Spleen (tissue), 11 donors: ENCODE data around the gene C1orf174. TPM values are rescaled to one million over a fixed set of nuclear protein-coding genes. Genes with fewer than 3 reads are reported as not detected.

Experiments used
- DNase-seq: peaks from one replicate; pipeline ENCODE4 v3.0.0-alpha.2; 2020
- H3K27ac ChIP-seq, 8 donors: fragments of 200-600 bp; sonication (generic) in 7 of 8; 1 replicate in 4 of 8; 2 replicates in 4 of 8; pipeline versions ENCODE4 v1.5.0 to v1.8.0; 2016 to 2021; ENCODE audit warnings: inconsistent platforms in 4 of 8, mild to moderate bottlenecking in 4 of 8, moderate library complexity in 1 of 8
- H3K27me3 ChIP-seq, 7 donors: fragments of 200-600 bp; sonication (generic) in 6 of 7; replicated peaks in 1 of 7; 1 replicate in 4 of 7; 2 replicates in 3 of 7; pipeline versions ENCODE4 v1.5.0 to v1.8.0; 2016 to 2021; ENCODE audit warnings: inconsistent platforms in 3 of 7, mild to moderate bottlenecking in 1 of 7
- H3K36me3 ChIP-seq, 6 donors: fragments of 200-600 bp; sonication (generic) in 5 of 6; 1 replicate in 4 of 6; 2 replicates in 2 of 6; pipeline versions ENCODE4 v1.5.0 to v1.8.0; 2016 to 2021; ENCODE audit warnings: inconsistent platforms in 2 of 6
- H3K4me1 ChIP-seq, 6 donors: fragments of 200-600 bp; sonication (generic) in 5 of 6; 1 replicate in 3 of 6; 2 replicates in 3 of 6; pipeline versions ENCODE4 v1.5.0 to v1.8.0; 2016 to 2021; ENCODE audit warnings: inconsistent platforms in 3 of 6
- H3K4me3 ChIP-seq, 8 donors: fragments of 200-600 bp; sonication (generic) in 7 of 8; 1 replicate in 4 of 8; 2 replicates in 4 of 8; pipeline versions ENCODE4 v1.5.0 to v1.8.0; 2016 to 2021; ENCODE audit warnings: inconsistent platforms in 4 of 8, mild to moderate bottlenecking in 4 of 8, moderate library complexity in 2 of 8
- H3K9me3 ChIP-seq, 8 donors: fragments of 200-600 bp; sonication (generic) in 7 of 8; 1 replicate in 4 of 8; 2 replicates in 4 of 8; pipeline versions ENCODE4 v1.5.0 to v1.8.0; 2016 to 2021; ENCODE audit warnings: inconsistent platforms in 4 of 8
- POLR2A ChIP-seq, 3 donors: fragments of 450-650 bp; IDR thresholded peaks; one replicate each; pipeline ENCODE4 v1.5.1; 2017; ENCODE audit warnings: antibody characterized with exemption in 3 of 3, mild to moderate bottlenecking in 1 of 3
- POLR2AphosphoS5 ChIP-seq, 3 donors: sonication (generic); formaldehyde crosslinking; IDR thresholded peaks; one replicate each; pipeline ENCODE4 v1.5.1; 2017; ENCODE audit warnings: antibody characterized with exemption in 3 of 3
- WGBS, 5 donors: extraction: QIAGEN DNeasy Blood & Tissue Kit in 3 of 5; methylation state at CpG; one replicate each; pipeline versions ENCODE4 v1.1.5 to v1.1.7; 2013 to 2018; 5-methylcytosine and 5-hydroxymethylcytosine counted together
- intact Hi-C: fragments of 100-400 bp; cut with DNase I; formaldehyde crosslinking; loops from one replicate; pipeline ENCODE4 v1.15.0; 2023; ENCODE audit warnings: low total_unique reads
- polyA plus RNA-seq, 3 donors: library from polyadenylated mRNA; stranded (reverse); fragments of 200-250 nt; gene quantifications; one replicate each; pipeline ENCODE4 v1.2.1, GENCODE V29; 2013
- total RNA-seq, 7 donors: library from RNA; depleted of rRNA in 3 of 7; stranded (reverse); fragments of >200 nt in 3 of 7; fragmentation: NEBNext Ultra II Directional in 4 of 7; extraction: Animal tissue kit (Norgen Biotek cat#: 25700) in 4 of 7; gene quantifications; one replicate each; pipeline versions ENCODE4 v1.1.0 to v1.2.1, GENCODE V29; 2016 to 2021
- TF ChIP-seq, protein P1 (sequence below), 11 experiments: fragments of 200-600 bp in 7 of 11; fragments of 450-650 bp in 4 of 11; sonication (generic) in 4 of 11; IDR thresholded peaks in 8 of 11; conservative IDR thresholded peaks in 3 of 11; 1 replicate in 7 of 11; 2 replicates in 4 of 11; pipeline versions ENCODE4 v1.4.0 to v1.8.0; 2016 to 2021; ENCODE audit warnings: antibody characterized with exemption in 11 of 11, inconsistent platforms in 4 of 11, mild to moderate bottlenecking in 1 of 11
- donor health status: healthy with polysubstance abuse.
- donor health status: DM: no; HTN: no; CAD: no; lungs with moderate emphysema.
- donor health status: DM: no; HTN: no; CAD: no.
- donor health status: Bipolar disorder and iron deficiency.
- donor health status: healthy.
- donor health status: DM: no; HTN: no; CAD: no.
- donor health status: DM: yes; HTN: yes; CAD: no.

The C1orf174 gene
- total and polyA plus RNA-seq, 10 donors: 14.9 to 34.5 (median 21.8) TPM

DNA sequence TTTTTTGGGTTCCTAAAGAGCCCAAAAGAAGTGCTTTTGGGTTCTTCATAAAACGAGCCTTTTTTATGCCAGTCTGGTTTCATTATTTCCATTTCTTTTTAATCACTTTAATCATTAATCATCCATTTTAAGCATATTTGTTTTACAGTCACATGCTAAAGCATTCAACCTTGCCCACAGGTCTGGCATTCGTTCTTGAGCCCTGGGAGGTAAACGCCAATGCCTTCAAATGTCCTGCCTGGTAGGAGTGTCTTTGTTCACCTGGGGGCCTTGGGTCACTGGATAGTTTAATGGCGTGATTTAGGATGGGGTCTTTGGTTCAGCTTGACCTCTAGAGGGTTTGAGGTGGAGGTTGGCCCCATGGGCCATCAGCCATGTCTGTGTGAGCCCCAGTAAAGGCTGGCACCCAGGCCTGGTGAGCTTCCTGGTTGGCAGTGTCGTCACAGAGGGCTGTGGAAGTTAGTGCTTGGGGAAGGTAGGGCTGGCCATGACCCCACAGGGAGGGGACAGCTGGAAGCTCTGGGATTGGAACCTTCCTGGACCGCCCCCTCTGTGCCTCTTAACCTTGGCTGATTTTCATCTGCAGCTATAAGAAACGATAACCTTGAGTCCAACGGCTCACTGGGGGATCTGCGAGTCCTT, 20.2 kb downstream of the C1orf174 start:
- peaks cover 0 to 10% (median 0%) of the 10 kb centered on the region in 6 donors for H3K4me1 ChIP-seq
- intact Hi-C loops: no loop called here
- H3K4me3 ChIP-seq: no peak overlapping the region
- DNase-seq: peak; percentile 45
- no peak overlapping the region for H3K27ac ChIP-seq
- WGBS, 5 donors: 73 to 88% (median 80%) methylated on average over 6 to 9 of the region's 9 CpGs
- H3K27me3 ChIP-seq: no peaks in the 10 kb centered on the region
- H3K9me3 ChIP-seq: peaks cover 0 to 15% (median 12%) of the 10 kb centered on the region in 8 donors
- no peak for TF ChIP-seq POLR2AphosphoS5 (IDR thresholded peaks at IDR 0.05)
- TF ChIP-seq, protein P1, sequence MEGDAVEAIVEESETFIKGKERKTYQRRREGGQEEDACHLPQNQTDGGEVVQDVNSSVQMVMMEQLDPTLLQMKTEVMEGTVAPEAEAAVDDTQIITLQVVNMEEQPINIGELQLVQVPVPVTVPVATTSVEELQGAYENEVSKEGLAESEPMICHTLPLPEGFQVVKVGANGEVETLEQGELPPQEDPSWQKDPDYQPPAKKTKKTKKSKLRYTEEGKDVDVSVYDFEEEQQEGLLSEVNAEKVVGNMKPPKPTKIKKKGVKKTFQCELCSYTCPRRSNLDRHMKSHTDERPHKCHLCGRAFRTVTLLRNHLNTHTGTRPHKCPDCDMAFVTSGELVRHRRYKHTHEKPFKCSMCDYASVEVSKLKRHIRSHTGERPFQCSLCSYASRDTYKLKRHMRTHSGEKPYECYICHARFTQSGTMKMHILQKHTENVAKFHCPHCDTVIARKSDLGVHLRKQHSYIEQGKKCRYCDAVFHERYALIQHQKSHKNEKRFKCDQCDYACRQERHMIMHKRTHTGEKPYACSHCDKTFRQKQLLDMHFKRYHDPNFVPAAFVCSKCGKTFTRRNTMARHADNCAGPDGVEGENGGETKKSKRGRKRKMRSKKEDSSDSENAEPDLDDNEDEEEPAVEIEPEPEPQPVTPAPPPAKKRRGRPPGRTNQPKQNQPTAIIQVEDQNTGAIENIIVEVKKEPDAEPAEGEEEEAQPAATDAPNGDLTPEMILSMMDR (IDR thresholded peaks at IDR 0.05 in 8 of 11, conservative IDR thresholded peaks at IDR 0.05 in 3 of 11): no peak
- TF ChIP-seq POLR2A (IDR thresholded peaks at IDR 0.05): no peak
- H3K36me3 ChIP-seq: peaks cover 0 to 85% (median 48%) of the 10 kb centered on the region in 6 donors

DNA sequence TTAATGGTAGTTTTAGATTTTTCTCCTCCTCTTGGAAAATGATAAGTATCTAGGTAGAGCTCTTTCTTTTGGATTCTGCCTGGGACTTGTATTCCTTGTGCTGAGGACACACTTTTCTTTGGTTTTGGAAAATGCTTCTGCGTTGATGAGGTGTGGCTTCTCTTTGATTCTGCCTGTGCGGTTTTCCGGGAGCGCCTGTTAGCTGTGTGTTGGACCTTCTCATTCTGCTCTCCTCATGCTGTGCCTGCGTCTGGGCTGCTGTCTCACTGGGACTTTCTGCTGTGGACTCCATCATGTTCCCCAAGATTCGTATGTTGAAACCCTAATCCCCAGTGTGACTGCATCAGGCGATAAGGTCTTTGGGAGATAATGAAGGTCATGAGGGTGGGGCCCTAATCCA, 21.0 kb downstream of the C1orf174 start:
- peaks cover 0 to 15% (median 12%) of the 10 kb centered on the region in 8 donors for H3K9me3 ChIP-seq
- H3K4me3 ChIP-seq: no peak overlapping the region
- no peaks in the 10 kb centered on the region for H3K27me3 ChIP-seq
- no peak overlapping the region for H3K27ac ChIP-seq
- H3K4me1 ChIP-seq: peaks cover 0 to 10% (median 0%) of the 10 kb centered on the region in 6 donors
- 95 to 99% (median 97%) methylated on average over 7 of the region's 7 CpGs for WGBS, 5 donors
- intact Hi-C loops: no loop called here
- H3K36me3 ChIP-seq: peaks cover 0 to 83% (median 51%) of the 10 kb centered on the region in 6 donors
- TF ChIP-seq POLR2A (IDR thresholded peaks at IDR 0.05) (no peak), POLR2AphosphoS5 (IDR thresholded peaks at IDR 0.05) (no peak)
- TF ChIP-seq, protein P1 (IDR thresholded peaks at IDR 0.05 in 8 of 11, conservative IDR thresholded peaks at IDR 0.05 in 3 of 11): no peak
- DNase-seq: peak; percentile 8

DNA sequence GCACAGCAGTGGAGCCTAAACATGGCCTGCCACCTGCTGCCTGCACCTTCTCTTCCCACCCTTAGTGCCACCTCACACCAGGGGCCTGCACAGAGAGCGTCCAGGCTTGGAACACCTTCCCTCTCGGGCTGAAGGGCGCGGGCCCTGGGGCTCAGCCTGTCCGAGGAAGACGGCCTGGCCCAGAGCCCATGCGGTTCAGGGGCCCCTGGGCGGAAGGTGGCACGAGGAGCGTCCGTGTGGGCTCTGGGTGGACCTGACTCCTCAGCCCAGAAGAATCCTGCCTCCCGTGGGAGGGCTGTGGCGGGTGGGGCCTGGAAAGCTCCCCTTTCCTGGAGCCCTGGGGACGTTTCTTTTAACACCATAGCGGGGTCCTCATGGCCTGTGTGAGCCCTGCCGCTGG, 23.4 kb downstream of the C1orf174 start:
- intact Hi-C loops: no loop called here
- no peak for DNase-seq
- Histone ChIP-seq H3K9me3 (peaks cover 0 to 15% (median 12%) of the 10 kb centered on the region in 8 donors), H3K36me3 (peaks cover 0 to 96% (median 64%) of the 10 kb centered on the region in 6 donors), H3K27me3 (no peaks in the 10 kb centered on the region), H3K4me3 (no peak overlapping the region), H3K27ac (no peak overlapping the region), H3K4me1 (peaks cover 0 to 10% (median 0%) of the 10 kb centered on the region in 6 donors)
- WGBS, 5 donors: 91 to 95% (median 94%) methylated on average over 16 of the region's 16 CpGs
- TF ChIP-seq, protein P1 (IDR thresholded peaks at IDR 0.05 in 8 of 11, conservative IDR thresholded peaks at IDR 0.05 in 3 of 11): no peak
- TF ChIP-seq POLR2A (IDR thresholded peaks at IDR 0.05) (no peak), POLR2AphosphoS5 (IDR thresholded peaks at IDR 0.05) (peak in 1 of 3 donors; percentile 10)

DNA sequence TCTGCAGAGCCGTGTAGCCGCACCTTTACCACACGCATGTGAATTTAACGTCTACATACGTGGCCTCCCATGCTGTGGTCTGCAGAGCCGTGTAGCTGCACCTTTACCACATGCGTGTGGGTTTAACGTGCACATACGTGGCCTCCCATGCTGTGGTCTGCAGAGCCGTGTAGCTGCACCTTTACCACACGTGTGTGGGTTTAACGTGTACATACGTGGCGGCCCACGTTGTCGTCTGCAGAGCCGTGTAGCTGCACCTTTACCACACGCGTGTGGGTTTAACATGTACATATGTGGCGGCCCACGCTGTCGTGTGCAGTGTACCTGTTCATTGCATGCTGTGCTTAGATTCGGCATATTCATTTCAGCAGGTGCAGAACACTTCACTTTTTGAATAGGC, 25.3 kb downstream of the C1orf174 start:
- Histone ChIP-seq H3K27ac (no peak overlapping the region), H3K36me3 (peaks cover 0 to 98% (median 75%) of the 10 kb centered on the region in 6 donors), H3K9me3 (peaks cover 0 to 15% (median 12%) of the 10 kb centered on the region in 8 donors), H3K27me3 (no peaks in the 10 kb centered on the region), H3K4me3 (no peak overlapping the region), H3K4me1 (no peaks in the 10 kb centered on the region)
- intact Hi-C loops: no loop called here
- WGBS, 5 donors: 94 to 97% (median 95%) methylated on average over 23 of the region's 23 CpGs
- DNase-seq: peak; percentile 32
- TF ChIP-seq POLR2AphosphoS5 (IDR thresholded peaks at IDR 0.05) (no peak), POLR2A (IDR thresholded peaks at IDR 0.05) (no peak)
- TF ChIP-seq, protein P1 (IDR thresholded peaks at IDR 0.05 in 8 of 11, conservative IDR thresholded peaks at IDR 0.05 in 3 of 11): no peak
